Chondrocyte (in vitro differentiated cells): Measurements from ENCODE around the gene NRARP. TPM values are rescaled to one million over a fixed set of nuclear protein-coding genes. Genes with fewer than 3 reads are reported as not detected.
"Not testable (repeated sequence)": the region's sequence is repeated elsewhere in the genome, so short reads cannot be mapped to it uniquely, and the experiment has no call there.

Source experiments
- DNase-seq: peaks from one replicate; pipeline ENCODE4 v3.0.0; 2021; ENCODE audit warnings: mixed read lengths, low spot score
- H3K27ac Mint-ChIP-seq: one replicate; pipeline ENCODE4 v1.8.0; 2021; ENCODE audit warnings: mild to moderate bottlenecking, moderate library complexity, mixed read lengths; ENCODE audit not compliant: unreplicated experiment
- H3K27me3 Mint-ChIP-seq: 2 replicates; pipeline ENCODE4 v1.8.0; 2021; ENCODE audit warnings: low read depth, mixed read lengths
- H3K36me3 Mint-ChIP-seq: 2 replicates; pipeline ENCODE4 v1.8.0; 2021; ENCODE audit warnings: low read depth, mixed read lengths
- H3K4me1 Mint-ChIP-seq: 2 replicates; pipeline ENCODE4 v1.8.0; 2021; ENCODE audit warnings: low read depth, mild to moderate bottlenecking, mixed read lengths
- H3K4me3 Mint-ChIP-seq: one replicate; pipeline ENCODE4 v1.8.0; 2021; ENCODE audit warnings: mild to moderate bottlenecking, moderate library complexity, mixed read lengths; ENCODE audit not compliant: unreplicated experiment
- H3K9me3 Mint-ChIP-seq: 2 replicates; pipeline ENCODE4 v1.8.0; 2021; ENCODE audit warnings: low read depth, mixed read lengths
- CTCF ChIP-seq: fragments of 200-600 bp; sonication (generic); IDR thresholded peaks from 2 replicates; pipeline ENCODE4 v1.5.0; 2021; ENCODE audit warnings: antibody characterized with exemption, mild to moderate bottlenecking, moderate library complexity
- total RNA-seq: library from RNA; stranded (reverse); gene quantifications from 3 replicates; pipeline ENCODE4 v1.2.1, GENCODE V29; 2021

Gene NRARP
- total RNA-seq, 1 donor from 2014 or later, result 6.7 TPM

DNA sequence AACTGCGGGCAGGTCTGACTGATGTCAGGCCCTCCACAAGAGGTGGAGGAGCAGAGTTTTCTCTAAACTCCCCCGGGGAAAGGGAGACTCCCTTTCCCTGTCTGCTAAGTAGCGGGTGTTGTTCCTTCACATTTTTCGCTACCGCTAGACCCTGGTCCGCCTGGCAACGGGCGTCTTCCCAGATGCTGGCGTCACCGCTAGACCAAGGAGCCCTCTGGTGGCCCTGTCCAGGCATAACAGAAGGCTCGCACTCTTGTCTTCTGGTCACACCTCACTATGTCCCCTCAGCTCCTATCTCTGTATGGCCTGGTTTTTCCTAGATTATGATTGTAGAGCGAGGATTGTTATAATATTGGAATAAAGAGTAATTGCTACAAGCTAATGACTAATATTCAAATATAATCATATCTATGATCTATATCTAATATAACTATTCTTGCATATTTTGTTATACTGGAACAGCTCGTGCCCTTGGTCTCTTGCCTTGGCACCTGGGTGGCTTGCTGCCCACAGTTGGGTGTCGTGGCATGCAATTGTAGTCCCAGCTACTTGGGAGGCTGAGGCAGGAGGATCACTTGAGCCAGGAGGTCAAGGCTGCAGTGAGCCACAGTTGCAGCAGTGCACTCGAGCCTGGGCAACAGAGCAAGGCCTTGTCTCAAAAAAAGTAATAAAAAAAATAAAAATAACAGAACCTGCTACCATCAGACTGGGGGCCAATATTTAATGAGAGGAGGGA lies 39.7 kb downstream of the NRARP start:
- H3K27ac Mint-ChIP-seq, result peak overlapping the region; percentile 69
- H3K4me3 Mint-ChIP-seq, DNase-seq, H3K4me1 Mint-ChIP-seq, H3K36me3 Mint-ChIP-seq, H3K9me3 Mint-ChIP-seq, H3K27me3 Mint-ChIP-seq: not testable (repeated sequence)
- TF ChIP-seq CTCF, result peak; percentile 75

DNA sequence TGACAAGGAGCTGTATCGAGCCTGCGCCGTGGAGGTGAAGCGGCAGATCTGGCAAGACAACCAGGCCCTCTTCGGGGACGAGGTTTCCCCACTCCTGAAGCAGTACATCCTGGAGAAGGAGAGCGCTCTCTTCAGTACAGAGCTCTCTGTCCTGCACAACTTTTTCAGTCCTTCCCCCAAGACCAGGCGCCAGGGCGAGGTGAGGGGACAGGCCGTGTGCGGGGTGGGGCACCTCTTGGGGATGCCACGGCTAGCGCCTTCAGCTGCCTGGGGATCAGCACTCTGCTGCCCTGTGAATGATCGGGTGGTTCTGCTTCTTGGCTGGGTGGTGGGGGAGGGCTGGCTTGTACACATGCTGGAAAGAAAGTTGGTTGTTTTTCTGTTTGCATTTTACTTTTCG lies 45.2 kb downstream of the NRARP start:
- no peaks in the 10 kb centered on the region for H3K27me3 Mint-ChIP-seq
- peaks cover 3% of the 10 kb centered on the region for H3K36me3 Mint-ChIP-seq
- peak overlapping the region; percentile 87 for H3K4me3 Mint-ChIP-seq
- TF ChIP-seq CTCF, result no peak
- H3K4me1 Mint-ChIP-seq, result peaks cover 22% of the 10 kb centered on the region
- H3K27ac Mint-ChIP-seq, result no peak overlapping the region
- no peak for DNase-seq
- no peaks in the 10 kb centered on the region for H3K9me3 Mint-ChIP-seq

DNA sequence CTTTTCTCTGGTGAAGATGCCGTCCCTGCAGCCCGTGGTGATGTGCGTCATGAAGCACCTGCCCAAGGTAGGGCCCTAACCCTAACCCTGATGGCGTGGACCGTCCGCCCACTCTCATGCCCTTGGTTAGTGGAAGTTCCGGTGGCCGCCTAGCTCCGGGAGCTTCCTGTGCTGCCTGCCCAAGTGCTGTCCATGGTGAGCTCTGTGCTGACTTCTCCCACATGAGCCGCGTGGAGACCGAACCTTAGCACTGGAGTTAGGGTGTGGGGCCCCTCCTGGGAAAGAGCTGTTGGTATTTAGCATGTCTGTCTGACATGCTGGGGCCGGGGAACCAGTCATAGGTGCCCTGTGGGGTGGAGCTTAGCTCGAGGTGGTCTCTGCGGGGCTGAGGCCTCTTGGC lies 45.7 kb downstream of the NRARP start:
- DNase-seq, result no peak

DNA sequence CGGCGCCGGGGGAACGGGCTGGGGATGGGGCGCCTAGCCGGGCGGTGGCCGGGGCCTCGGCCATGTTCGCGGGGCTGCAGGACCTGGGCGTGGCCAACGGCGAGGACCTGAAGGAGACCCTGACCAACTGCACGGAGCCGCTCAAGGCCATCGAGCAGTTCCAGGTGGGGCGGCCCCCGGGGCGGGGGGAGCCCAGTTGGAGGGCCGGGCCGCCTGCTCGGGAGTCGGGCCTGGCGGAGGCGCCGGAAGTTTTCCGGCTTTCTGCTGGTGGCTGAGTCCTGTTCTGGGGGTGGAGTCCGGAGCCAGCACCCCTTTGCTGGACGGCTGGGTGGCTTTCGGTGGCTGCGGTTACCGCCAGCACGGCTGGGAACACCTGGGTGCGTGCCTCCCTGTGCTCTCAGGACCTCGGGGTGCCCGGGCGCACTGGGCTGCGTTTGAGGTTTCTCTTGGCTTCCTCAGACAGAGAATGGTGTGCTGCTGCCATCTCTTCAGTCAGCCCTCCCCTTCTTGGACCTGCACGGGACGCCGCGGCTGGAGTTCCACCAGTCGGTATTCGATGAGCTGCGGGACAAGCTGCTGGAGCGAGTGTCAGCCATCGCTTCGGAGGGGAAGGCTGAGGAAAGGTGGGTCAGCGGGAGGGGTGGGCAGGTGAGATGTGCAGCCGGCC lies 46.5 kb downstream of the NRARP start:
- no peak for DNase-seq
- no peak for TF ChIP-seq CTCF
- H3K4me1 Mint-ChIP-seq, result peaks cover 17% of the 10 kb centered on the region
- H3K4me3 Mint-ChIP-seq, result peak overlapping the region; percentile 87
- no peaks in the 10 kb centered on the region for H3K27me3 Mint-ChIP-seq
- H3K27ac Mint-ChIP-seq, result peak overlapping the region; percentile 45
- no peaks in the 10 kb centered on the region for H3K9me3 Mint-ChIP-seq
- H3K36me3 Mint-ChIP-seq, result no peaks in the 10 kb centered on the region

More for the DNA sequence above, 45.7 kb downstream of the NRARP start:
- peaks cover 17% of the 10 kb centered on the region for H3K4me1 Mint-ChIP-seq
- no peaks in the 10 kb centered on the region for H3K36me3 Mint-ChIP-seq
- peak overlapping the region; percentile 87 for H3K4me3 Mint-ChIP-seq
- H3K9me3 Mint-ChIP-seq, result no peaks in the 10 kb centered on the region
- no peak for TF ChIP-seq CTCF
- H3K27ac Mint-ChIP-seq, result peak overlapping the region; percentile 2
- H3K27me3 Mint-ChIP-seq, result no peaks in the 10 kb centered on the region

GRCh38 chr9:137254624-137255447 lies 47.2 kb downstream of the NRARP start, which contains the start of gene NELFB:
NELFB (plus strand) TSS chr9:137255327.
- Mint-ChIP-seq H3K4me3 (peak within 1 kb of the TSS; percentile 87), H3K9me3 (no peaks in the 10 kb centered on the region), H3K4me1 (peaks cover 17% of the 10 kb centered on the region), H3K27me3 (no peaks in the 10 kb centered on the region), H3K27ac (peak within 1 kb of the TSS; percentile 45), H3K36me3 (no peaks in the 10 kb centered on the region)
- TF ChIP-seq CTCF, result peak; percentile 25
- DNase-seq, result no peak
